ENCODE measurements around the gene HTR2A.

Gene HTR2A

DNA sequence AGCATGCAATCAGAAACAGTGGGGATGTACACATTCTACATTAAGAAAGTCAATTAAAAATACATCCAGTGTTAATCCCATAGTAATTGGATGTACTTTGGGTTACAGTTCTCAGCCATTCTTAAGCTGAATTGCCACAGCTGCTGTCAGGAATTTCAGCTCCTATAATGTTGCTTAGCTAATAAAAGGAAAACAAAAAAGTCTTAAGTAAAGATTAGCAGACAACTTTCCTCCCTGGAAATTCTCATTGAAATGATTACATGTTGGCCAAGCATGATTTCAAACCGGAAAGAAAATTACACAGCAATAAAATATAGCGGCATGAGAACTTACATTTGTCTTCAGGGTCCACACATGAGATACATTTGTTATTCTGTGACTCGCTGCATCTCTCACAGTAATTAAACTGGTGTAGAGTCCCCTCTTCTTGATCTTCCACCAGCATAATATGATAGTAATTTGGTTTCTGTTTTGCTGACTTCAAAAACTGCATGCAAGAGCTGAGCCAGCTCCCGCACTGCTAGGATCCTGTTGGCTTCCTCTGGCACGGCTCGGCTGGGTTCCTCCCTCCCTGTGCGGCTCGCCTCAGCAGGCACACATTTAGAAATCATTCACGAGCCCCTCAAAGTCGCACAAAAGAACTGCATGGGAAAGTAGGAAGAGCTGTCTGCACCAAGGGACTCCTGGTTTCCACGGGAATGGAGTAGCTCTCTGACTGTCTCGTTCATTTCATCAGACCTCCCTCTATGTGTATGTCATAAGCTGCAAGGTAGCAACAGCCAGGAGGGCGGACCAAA, at the start of gene HTR2A:
Gene HTR2A (minus strand): TSS at position 713 of the 797 bp plus-strand sequence. CDS start 1,147 bp downstream, outside the sequence.
- H3K36me3 ChIP-seq (ENCODE audit: control insufficient read depth, insufficient read depth, low read length) = no peaks in the 10 kb centered on the region
- peak within 1 kb of the TSS; percentile 70 for H3K4me2 ChIP-seq (ENCODE audit: low read length)
- H3K27me3 ChIP-seq (ENCODE audit: control insufficient read depth, insufficient read depth, low read length) = no peaks in the 10 kb centered on the region
- H2AFZ ChIP-seq = peak within 1 kb of the TSS; percentile 57
- no peak within 1 kb of the TSS for H3K4me3 ChIP-seq (ENCODE audit: low read depth, low read length)
- TF ChIP-seq, protein P1, sequence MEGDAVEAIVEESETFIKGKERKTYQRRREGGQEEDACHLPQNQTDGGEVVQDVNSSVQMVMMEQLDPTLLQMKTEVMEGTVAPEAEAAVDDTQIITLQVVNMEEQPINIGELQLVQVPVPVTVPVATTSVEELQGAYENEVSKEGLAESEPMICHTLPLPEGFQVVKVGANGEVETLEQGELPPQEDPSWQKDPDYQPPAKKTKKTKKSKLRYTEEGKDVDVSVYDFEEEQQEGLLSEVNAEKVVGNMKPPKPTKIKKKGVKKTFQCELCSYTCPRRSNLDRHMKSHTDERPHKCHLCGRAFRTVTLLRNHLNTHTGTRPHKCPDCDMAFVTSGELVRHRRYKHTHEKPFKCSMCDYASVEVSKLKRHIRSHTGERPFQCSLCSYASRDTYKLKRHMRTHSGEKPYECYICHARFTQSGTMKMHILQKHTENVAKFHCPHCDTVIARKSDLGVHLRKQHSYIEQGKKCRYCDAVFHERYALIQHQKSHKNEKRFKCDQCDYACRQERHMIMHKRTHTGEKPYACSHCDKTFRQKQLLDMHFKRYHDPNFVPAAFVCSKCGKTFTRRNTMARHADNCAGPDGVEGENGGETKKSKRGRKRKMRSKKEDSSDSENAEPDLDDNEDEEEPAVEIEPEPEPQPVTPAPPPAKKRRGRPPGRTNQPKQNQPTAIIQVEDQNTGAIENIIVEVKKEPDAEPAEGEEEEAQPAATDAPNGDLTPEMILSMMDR (IDR thresholded peaks at IDR 0.05) = no peak
- H3K9ac ChIP-seq = no peak within 1 kb of the TSS
- H3K4me1 ChIP-seq = no peaks in the 10 kb centered on the region
- H3K79me2 ChIP-seq = no peaks in the 10 kb centered on the region
- no peaks in the 10 kb centered on the region for H3K9me3 ChIP-seq (ENCODE audit: control insufficient read depth, low read length)
- no peak within 1 kb of the TSS for H3K27ac ChIP-seq

DNA sequence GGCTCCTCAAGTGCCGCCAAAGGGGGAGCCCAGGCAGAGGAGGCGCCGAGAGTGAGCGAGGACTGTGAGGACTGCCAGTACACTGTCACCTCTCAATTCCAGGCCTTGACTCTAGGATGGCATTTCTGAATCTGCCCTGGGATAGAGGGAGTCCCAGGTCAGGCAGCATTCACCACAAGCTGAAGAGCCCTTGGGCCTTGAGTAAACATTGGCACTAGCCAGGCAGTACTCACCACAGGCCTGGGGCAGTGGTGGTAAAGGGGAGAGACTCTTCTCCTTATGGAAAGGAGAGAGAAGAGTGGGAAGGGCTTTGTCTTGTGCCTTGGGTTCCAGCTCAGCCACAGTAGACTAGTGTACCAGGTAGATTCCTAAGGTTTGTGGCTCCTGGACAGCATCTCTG, 39.7 kb upstream of the HTR2A start:
- H3K9ac ChIP-seq = no peak overlapping the region
- H3K9me3 ChIP-seq (ENCODE audit: control insufficient read depth, low read length) = no peaks in the 10 kb centered on the region
- TF ChIP-seq, protein P1 (IDR thresholded peaks at IDR 0.05) = no peak
- H3K4me3 ChIP-seq (ENCODE audit: low read depth, low read length) = no peak overlapping the region
- no peak overlapping the region for H3K4me2 ChIP-seq (ENCODE audit: low read length)
- no peaks in the 10 kb centered on the region for H3K79me2 ChIP-seq
- H2AFZ ChIP-seq = no peak overlapping the region
- no peaks in the 10 kb centered on the region for H3K4me1 ChIP-seq
- no peaks in the 10 kb centered on the region for H3K36me3 ChIP-seq (ENCODE audit: control insufficient read depth, insufficient read depth, low read length)
- no peaks in the 10 kb centered on the region for H3K27me3 ChIP-seq (ENCODE audit: control insufficient read depth, insufficient read depth, low read length)
- H3K27ac ChIP-seq = no peak overlapping the region

DNA sequence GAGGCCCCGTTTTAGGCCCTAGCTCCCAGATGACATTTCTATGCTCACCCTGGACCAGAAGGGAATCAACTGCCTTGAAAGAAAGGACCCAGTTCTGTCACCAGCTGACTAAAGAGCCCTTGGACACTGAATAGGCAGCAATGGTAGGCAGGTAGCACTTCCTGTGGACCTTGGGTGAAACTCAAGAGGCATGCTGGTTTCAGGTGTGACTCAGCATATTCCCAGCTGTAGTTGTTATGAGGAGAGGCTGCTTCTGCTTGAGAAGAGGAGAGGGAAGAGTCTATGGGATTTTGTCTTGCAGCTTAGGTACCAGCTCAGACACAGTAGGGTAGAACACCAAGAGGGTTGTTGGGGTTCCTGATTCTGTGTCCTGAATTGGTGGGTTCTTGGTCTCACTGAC, 37.9 kb upstream of the HTR2A start:
- no peaks in the 10 kb centered on the region for H3K9me3 ChIP-seq (ENCODE audit: control insufficient read depth, low read length)
- H3K27me3 ChIP-seq (ENCODE audit: control insufficient read depth, insufficient read depth, low read length) = no peaks in the 10 kb centered on the region
- no peak overlapping the region for H3K9ac ChIP-seq
- no peak overlapping the region for H3K27ac ChIP-seq
- H3K4me3 ChIP-seq (ENCODE audit: low read depth, low read length) = no peak overlapping the region
- TF ChIP-seq, protein P1 (IDR thresholded peaks at IDR 0.05) = no peak
- no peaks in the 10 kb centered on the region for H3K4me1 ChIP-seq
- no peak overlapping the region for H2AFZ ChIP-seq
- H3K36me3 ChIP-seq (ENCODE audit: control insufficient read depth, insufficient read depth, low read length) = no peaks in the 10 kb centered on the region
- H3K4me2 ChIP-seq (ENCODE audit: low read length) = no peak overlapping the region
- no peaks in the 10 kb centered on the region for H3K79me2 ChIP-seq

DNA sequence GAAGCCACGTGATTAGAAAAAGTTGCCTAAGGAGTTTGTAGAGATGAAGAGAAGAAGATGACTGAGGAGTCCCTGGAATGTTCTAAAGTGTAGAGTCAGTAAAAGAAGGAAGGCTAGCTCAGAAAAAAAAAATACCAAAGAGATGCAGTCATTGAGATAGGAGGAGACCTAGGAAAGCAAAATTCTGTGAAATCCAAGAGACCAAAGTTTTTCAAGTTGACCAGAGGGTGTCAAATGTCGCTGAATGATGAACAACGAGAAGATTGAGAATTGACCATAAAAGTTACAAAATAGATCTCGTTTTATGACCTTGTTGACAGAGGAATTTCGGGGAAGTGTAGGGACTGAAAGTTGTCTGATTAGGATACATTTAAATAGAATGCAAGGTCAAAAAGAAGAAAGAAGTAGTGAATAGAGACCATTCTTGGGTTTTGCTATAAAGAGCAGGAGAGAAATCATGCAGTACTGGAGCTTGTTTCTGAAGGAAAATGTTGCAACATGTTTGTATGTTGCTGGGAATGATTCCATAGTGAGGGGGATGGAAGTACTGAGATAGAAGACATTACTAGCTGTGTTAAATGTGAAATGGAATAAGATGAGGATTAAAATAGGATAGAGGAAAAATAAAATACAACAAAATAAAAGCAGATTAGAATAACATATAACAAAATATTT, 30.2 kb upstream of the HTR2A start:
- no peak overlapping the region for H3K4me3 ChIP-seq (ENCODE audit: low read depth, low read length)
- no peaks in the 10 kb centered on the region for H3K4me1 ChIP-seq
- no peaks in the 10 kb centered on the region for H3K9me3 ChIP-seq (ENCODE audit: control insufficient read depth, low read length)
- no peak overlapping the region for H3K27ac ChIP-seq
- TF ChIP-seq, protein P1 (IDR thresholded peaks at IDR 0.05) = no peak
- no peaks in the 10 kb centered on the region for H3K79me2 ChIP-seq
- H3K9ac ChIP-seq = no peak overlapping the region
- no peak overlapping the region for H3K4me2 ChIP-seq (ENCODE audit: low read length)
- H2AFZ ChIP-seq = no peak overlapping the region
- H3K36me3 ChIP-seq (ENCODE audit: control insufficient read depth, insufficient read depth, low read length) = no peaks in the 10 kb centered on the region
- H3K27me3 ChIP-seq (ENCODE audit: control insufficient read depth, insufficient read depth, low read length) = no peaks in the 10 kb centered on the region
